ENCODE data around the gene REEP3. TPM values are rescaled to one million over a fixed set of nuclear protein-coding genes. Genes with fewer than 3 reads are reported as not detected.

The REEP3 gene
- total and polyA plus RNA-seq, 4 donors, result 20.9 to 74.3 (median 43.1) TPM

DNA sequence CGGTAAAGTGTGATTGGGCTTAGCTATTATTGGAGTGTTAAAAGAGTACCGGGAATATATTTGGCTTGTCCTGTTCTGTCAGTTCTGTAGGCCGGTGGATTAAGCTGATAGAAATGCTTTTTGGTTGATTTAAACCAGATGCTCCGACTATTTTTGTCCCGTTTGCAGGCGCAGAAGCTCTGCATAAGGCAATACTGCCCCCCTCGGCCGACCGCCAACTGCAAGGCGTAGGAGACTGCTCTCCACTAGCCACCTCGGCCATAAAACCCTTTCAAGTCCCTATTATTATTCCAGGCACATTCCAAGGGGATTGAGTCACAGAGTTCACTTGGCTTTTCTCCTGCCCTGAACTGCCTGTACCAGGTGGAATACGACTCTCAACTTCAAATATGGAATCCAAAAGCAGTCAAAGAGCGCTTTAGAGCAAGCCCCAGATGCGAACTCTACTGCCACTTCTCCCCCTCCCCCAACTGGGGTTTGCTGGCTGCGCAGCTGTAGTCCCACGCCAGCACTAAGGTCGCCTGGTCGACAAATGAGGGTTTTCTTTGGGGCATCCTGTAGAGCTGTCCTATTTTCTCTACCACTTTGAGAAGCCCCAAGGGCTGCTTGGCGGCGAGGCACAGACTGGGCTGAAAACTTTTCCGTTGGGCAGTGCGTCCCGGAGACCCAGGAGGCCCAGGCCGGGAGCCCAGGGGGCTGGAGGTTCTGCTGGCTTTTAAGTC is 108.3 kb downstream of the REEP3 start:
- Histone ChIP-seq H3K27ac (ENCODE audit: low read depth in 1 of 2, low read length in 2 of 2) (peak overlapping the region; percentile 99 to 100), H3K9me3 (ENCODE audit: control insufficient read depth, low read length) (no peaks in the 10 kb centered on the region), H3K36me3 (ENCODE audit: control insufficient read depth in 1 of 2, insufficient read depth in 2 of 2, low read length in 1 of 2) (no peaks in the 10 kb centered on the region), H3K4me1 (ENCODE audit: control insufficient read depth in 1 of 2, insufficient read depth in 2 of 2, low read length in 2 of 2) (peaks cover 0 to 2% of the 10 kb centered on the region in 2 donors), H3K4me3 (ENCODE audit: low read length in 2 of 2) (peak overlapping the region; percentile 44 to 66), H3K27me3 (ENCODE audit: control insufficient read depth in 1 of 2, insufficient read depth in 2 of 2, low read length in 1 of 2) (no peaks in the 10 kb centered on the region)
- intact Hi-C loops (cut with DNase I), result loop anchor here (1.0 to 10.0 kb wide), 13 partner anchors 37 to 515 kb away; partner anchors contain the start of gene JMJD1C (in 2 of the 2)
- 1% methylated on average over 24 of the region's 24 CpGs for WGBS, 2 donors
- ATAC-seq (ENCODE audit: low FRiP score), result peak; percentile 92
- peak; percentile 97 to 99 for DNase-seq

DNA sequence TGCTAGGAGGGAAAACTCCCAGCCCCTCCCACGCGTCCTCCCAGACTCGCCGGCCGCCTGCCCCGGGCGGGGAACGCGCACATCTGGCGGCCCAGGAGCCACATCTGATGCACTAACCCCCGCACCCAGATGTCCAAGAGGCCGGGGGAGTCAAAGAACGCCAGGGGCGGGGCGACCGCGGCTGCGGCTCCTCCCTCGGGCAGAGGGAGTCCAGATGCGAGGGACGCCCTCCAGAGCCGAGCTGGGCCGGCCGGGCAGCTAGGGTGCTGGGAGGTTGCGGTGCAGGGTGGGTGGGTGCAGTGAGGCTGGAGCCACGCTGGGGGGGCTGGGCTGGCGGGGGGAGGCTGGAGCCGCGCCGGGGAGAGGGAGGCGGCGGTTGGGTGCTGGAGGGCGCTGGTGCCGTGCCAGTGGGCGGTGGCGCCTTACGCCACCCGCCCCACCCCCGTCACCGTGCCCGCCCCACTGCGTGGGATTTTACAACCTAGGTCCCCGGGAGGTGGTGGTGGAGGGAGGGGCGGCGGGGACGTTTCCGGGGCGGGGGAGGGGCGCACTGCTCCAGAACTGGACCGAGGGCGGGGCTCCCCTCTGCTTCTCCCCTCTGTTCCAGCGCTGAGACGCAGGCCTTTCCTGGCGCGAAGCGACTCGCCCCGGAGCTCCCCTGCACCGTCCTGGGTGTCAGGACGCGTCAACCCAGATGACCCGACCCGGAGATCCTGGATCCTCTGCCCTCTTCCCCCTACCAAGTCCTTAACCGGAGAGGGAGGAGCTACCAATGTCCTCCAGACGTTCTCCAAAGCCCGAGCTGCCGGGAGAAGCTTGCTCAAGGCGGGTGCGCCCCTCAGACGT is 109.1 kb downstream of the REEP3 start:
- H3K9me3 ChIP-seq (ENCODE audit: control insufficient read depth, low read length), result no peaks in the 10 kb centered on the region
- peak overlapping the region; percentile 60 to 68 for H3K4me3 ChIP-seq (ENCODE audit: low read length in 2 of 2)
- peaks cover 0 to 2% of the 10 kb centered on the region in 2 donors for H3K4me1 ChIP-seq (ENCODE audit: control insufficient read depth in 1 of 2, insufficient read depth in 2 of 2, low read length in 2 of 2)
- WGBS, 2 donors, result 0% methylated on average over 51 to 70 of the region's 70 CpGs
- H3K27me3 ChIP-seq (ENCODE audit: control insufficient read depth in 1 of 2, insufficient read depth in 2 of 2, low read length in 1 of 2), result no peaks in the 10 kb centered on the region
- ATAC-seq (ENCODE audit: low FRiP score), result peak; percentile 90
- peak overlapping the region; percentile 99 to 100 for H3K27ac ChIP-seq (ENCODE audit: low read depth in 1 of 2, low read length in 2 of 2)
- no peaks in the 10 kb centered on the region for H3K36me3 ChIP-seq (ENCODE audit: control insufficient read depth in 1 of 2, insufficient read depth in 2 of 2, low read length in 1 of 2)
- intact Hi-C loops (cut with DNase I), result loop anchor here (2.0 to 10.0 kb wide), 8 partner anchors 67 to 516 kb away; partner anchors contain the start of gene JMJD1C (in 1 of the 2)
- peak; percentile 93 to 97 for DNase-seq

GRCh38 chr10:63630931-63631680 is 109.9 kb downstream of the REEP3 start:
- Histone ChIP-seq H3K36me3 (ENCODE audit: control insufficient read depth in 1 of 2, insufficient read depth in 2 of 2, low read length in 1 of 2) (no peaks in the 10 kb centered on the region), H3K9me3 (ENCODE audit: control insufficient read depth, low read length) (no peaks in the 10 kb centered on the region), H3K27ac (ENCODE audit: low read depth in 1 of 2, low read length in 2 of 2) (peak overlapping the region; percentile 90 to 99), H3K4me3 (ENCODE audit: low read length in 2 of 2) (peak overlapping the region; percentile 60 to 68), H3K27me3 (ENCODE audit: control insufficient read depth in 1 of 2, insufficient read depth in 2 of 2, low read length in 1 of 2) (no peaks in the 10 kb centered on the region), H3K4me1 (ENCODE audit: control insufficient read depth in 1 of 2, insufficient read depth in 2 of 2, low read length in 2 of 2) (peaks cover 0 to 2% of the 10 kb centered on the region in 2 donors)
- intact Hi-C loops (cut with DNase I), result loop anchor here (2.0 to 10.0 kb wide), 8 partner anchors 66 to 516 kb away; partner anchors contain the start of gene JMJD1C (in 1 of the 2)
- DNase-seq (no peak), ATAC-seq (ENCODE audit: low FRiP score) (no peak)
- WGBS, 2 donors, result 18 to 20% methylated on average over 19 of the region's 19 CpGs

GRCh38 chr10:63631991-63632390 is 110.8 kb downstream of the REEP3 start:
- no peak overlapping the region for H3K27ac ChIP-seq (ENCODE audit: low read depth in 1 of 2, low read length in 2 of 2)
- DNase-seq (no peak), ATAC-seq (ENCODE audit: low FRiP score) (no peak)
- H3K9me3 ChIP-seq (ENCODE audit: control insufficient read depth, low read length), result no peaks in the 10 kb centered on the region
- WGBS, 2 donors, result 48 to 54% methylated on average over 3 of the region's 3 CpGs
- peaks cover 0 to 2% of the 10 kb centered on the region in 2 donors for H3K4me1 ChIP-seq (ENCODE audit: control insufficient read depth in 1 of 2, insufficient read depth in 2 of 2, low read length in 2 of 2)
- H3K27me3 ChIP-seq (ENCODE audit: control insufficient read depth in 1 of 2, insufficient read depth in 2 of 2, low read length in 1 of 2), result no peaks in the 10 kb centered on the region
- no peaks in the 10 kb centered on the region for H3K36me3 ChIP-seq (ENCODE audit: control insufficient read depth in 1 of 2, insufficient read depth in 2 of 2, low read length in 1 of 2)
- H3K4me3 ChIP-seq (ENCODE audit: low read length in 2 of 2), result no peak overlapping the region
- intact Hi-C loops (cut with DNase I), result loop anchor here (2.0 to 10.0 kb wide), 8 partner anchors 65 to 517 kb away; partner anchors contain the start of gene JMJD1C (in 1 of the 2)

DNA sequence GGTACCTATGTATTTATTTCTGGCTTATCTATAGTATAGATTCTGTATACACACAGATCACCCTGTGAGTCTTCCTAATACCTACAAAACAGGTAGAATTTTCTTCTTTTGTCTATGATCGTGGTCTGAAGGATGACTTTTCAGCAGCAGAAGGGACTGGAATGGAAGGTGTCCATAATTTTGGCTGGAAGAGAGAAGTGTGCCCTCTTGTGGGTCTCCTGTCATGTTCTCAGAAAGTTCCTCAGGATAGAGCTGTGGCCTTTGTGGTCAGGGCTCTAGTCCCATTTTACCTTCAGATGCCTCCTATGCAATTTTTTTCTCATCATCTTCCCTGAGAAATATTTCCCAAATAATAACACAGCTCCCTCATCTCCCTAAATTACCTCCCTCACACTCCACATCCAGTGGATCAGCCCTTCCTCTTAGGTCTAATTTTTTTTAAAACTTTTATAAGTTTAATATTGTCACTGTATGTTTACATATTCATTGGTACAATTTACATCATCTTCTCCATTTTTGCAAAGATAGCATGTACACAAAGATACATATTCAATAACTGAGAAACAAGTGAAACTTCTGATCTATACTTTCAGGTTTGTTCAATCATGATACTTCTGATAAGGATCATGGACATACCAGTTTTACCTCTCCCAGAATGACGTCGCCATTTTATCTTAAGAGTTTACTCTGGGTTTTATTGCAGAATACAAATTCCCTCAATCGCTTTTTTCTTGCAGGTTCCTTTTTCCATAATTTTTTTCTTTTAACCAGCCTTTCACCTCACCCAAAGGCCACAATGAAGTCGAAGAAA is 112.7 kb downstream of the REEP3 start:
- WGBS, 2 donors, result 77% methylated on average over 5 of the region's 5 CpGs
- ATAC-seq (ENCODE audit: low FRiP score) (no peak), DNase-seq (no peak)
- no peaks in the 10 kb centered on the region for H3K27me3 ChIP-seq (ENCODE audit: control insufficient read depth in 1 of 2, insufficient read depth in 2 of 2, low read length in 1 of 2)
- H3K4me3 ChIP-seq (ENCODE audit: low read length in 2 of 2), result no peak overlapping the region
- intact Hi-C loops (cut with DNase I), result loop anchor here (5.0 to 10.0 kb wide), 6 partner anchors 63 to 469 kb away; partner anchors contain the start of gene JMJD1C (in 1 of the 2)
- no peaks in the 10 kb centered on the region for H3K9me3 ChIP-seq (ENCODE audit: control insufficient read depth, low read length)
- no peaks in the 10 kb centered on the region for H3K4me1 ChIP-seq (ENCODE audit: control insufficient read depth in 1 of 2, insufficient read depth in 2 of 2, low read length in 2 of 2)
- no peak overlapping the region for H3K27ac ChIP-seq (ENCODE audit: low read depth in 1 of 2, low read length in 2 of 2)
- no peaks in the 10 kb centered on the region for H3K36me3 ChIP-seq (ENCODE audit: control insufficient read depth in 1 of 2, insufficient read depth in 2 of 2, low read length in 1 of 2)

DNA sequence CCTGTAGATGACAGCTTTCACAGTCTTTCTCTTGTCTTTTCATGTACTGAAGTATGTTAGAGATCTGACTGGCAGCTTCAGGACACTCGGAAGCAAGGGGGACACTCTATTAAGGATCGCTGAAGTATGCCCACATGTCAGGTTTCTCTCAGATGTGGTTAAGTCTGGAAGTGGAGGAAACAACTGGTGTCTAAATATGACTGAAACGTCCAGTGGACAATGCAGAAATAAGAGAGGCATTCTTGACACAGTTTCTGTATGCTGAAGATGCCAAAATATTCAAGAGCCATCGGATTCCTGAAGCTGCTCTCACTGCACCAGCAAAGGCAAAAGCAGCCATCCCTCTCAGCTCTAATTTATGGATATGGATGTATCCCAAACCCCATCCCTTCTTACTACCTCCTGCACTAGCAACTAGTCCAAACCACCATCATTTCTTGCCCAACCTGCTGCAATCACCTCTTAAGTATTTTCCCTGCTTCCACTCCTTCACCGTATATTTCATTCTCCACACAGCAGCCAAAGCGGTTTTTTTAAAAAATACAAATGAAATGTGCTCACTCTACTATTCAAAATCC is 113.4 kb downstream of the REEP3 start:
- Histone ChIP-seq H3K27ac (ENCODE audit: low read depth in 1 of 2, low read length in 2 of 2) (no peak overlapping the region), H3K4me3 (ENCODE audit: low read length in 2 of 2) (no peak overlapping the region), H3K4me1 (ENCODE audit: control insufficient read depth in 1 of 2, insufficient read depth in 2 of 2, low read length in 2 of 2) (no peaks in the 10 kb centered on the region), H3K36me3 (ENCODE audit: control insufficient read depth in 1 of 2, insufficient read depth in 2 of 2, low read length in 1 of 2) (no peaks in the 10 kb centered on the region), H3K27me3 (ENCODE audit: control insufficient read depth in 1 of 2, insufficient read depth in 2 of 2, low read length in 1 of 2) (no peaks in the 10 kb centered on the region), H3K9me3 (ENCODE audit: control insufficient read depth, low read length) (no peaks in the 10 kb centered on the region)
- WGBS, 2 donors, result 82 to 90% methylated on average over 6 of the region's 6 CpGs
- DNase-seq, result no peak
- no peak for ATAC-seq (ENCODE audit: low FRiP score)
- intact Hi-C loops (cut with DNase I), result loop anchor here (5.0 to 10.0 kb wide), 6 partner anchors 63 to 470 kb away; partner anchors contain the start of gene JMJD1C (in 1 of the 2)

GRCh38 chr10:63636812-63637211 is 115.6 kb downstream of the REEP3 start:
- Histone ChIP-seq H3K27me3 (ENCODE audit: control insufficient read depth in 1 of 2, insufficient read depth in 2 of 2, low read length in 1 of 2) (no peaks in the 10 kb centered on the region), H3K4me1 (ENCODE audit: control insufficient read depth in 1 of 2, insufficient read depth in 2 of 2, low read length in 2 of 2) (no peaks in the 10 kb centered on the region), H3K27ac (ENCODE audit: low read depth in 1 of 2, low read length in 2 of 2) (no peak overlapping the region), H3K36me3 (ENCODE audit: control insufficient read depth in 1 of 2, insufficient read depth in 2 of 2, low read length in 1 of 2) (no peaks in the 10 kb centered on the region), H3K4me3 (ENCODE audit: low read length in 2 of 2) (no peak overlapping the region), H3K9me3 (ENCODE audit: control insufficient read depth, low read length) (no peaks in the 10 kb centered on the region)
- WGBS, 2 donors, result 17 to 22% methylated on average over 3 of the region's 3 CpGs
- no peak for ATAC-seq (ENCODE audit: low FRiP score)
- intact Hi-C loops (cut with DNase I), result loop anchor here (10.0 kb wide), 3 partner anchors 178 to 472 kb away; no protein-coding TSS in a partner anchor
- DNase-seq, result no peak

Measured in aorta (tissue), 5 donors.